ENCODE data around the gene ZNF474. TPM values are rescaled to one million over a fixed set of nuclear protein-coding genes. Genes with fewer than 3 reads are reported as not detected.

The ZNF474 gene
- total and polyA plus RNA-seq, 2 of the 8 experiments (the other 6 are each of a cell fraction or from before 2014, with no cell fraction given), result not detected

DNA sequence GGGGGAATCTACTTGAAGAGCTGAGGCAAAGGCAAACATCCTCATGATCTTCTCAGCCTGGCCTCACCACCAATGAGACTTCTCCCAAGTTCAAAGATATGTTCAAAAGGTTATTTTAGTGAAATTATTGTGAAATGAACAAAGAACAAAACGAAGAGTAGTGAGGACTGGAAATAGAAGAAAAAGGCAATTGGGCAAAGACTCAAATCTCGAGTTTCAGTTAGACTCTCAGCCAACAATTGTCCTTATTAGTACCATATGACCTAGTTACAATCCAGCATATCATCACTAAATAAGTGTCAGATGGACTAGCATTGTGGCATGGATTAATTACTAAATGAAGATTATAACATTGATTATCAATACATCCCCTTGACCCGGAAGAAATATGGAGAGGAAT lies 9.0 kb downstream of the ZNF474 start (continued):
- TF ChIP-seq ASH2L (IDR thresholded peaks at IDR 0.05; ENCODE audit: low read length) (no peak), BRCA1 (IDR thresholded peaks at IDR 0.05; ENCODE audit: low read depth, low read length) (no peak), YY1 (IDR thresholded peaks at IDR 0.05; ENCODE audit: low read depth, low read length) (no peak), RBBP5 (IDR thresholded peaks at IDR 0.05; ENCODE audit: borderline replicate concordance, low read depth, low read length) (no peak), JUN (IDR thresholded peaks at IDR 0.05; ENCODE audit: low read depth, low read length) (no peak), POU5F1 (IDR thresholded peaks at IDR 0.05; ENCODE audit: low read depth, low read length) (no peak), TAF1 (IDR thresholded peaks at IDR 0.05; ENCODE audit: low read depth, low read length) (no peak), TAF7 (optimal IDR thresholded peaks at IDR 0.05; ENCODE audit: borderline replicate concordance, low read depth, low read length) (no peak), HDAC2 (IDR thresholded peaks at IDR 0.05; ENCODE audit: borderline replicate concordance in 1 of 2, low read depth in 2 of 2, low read length in 2 of 2) (no peak)
- TF ChIP-seq, protein P1, sequence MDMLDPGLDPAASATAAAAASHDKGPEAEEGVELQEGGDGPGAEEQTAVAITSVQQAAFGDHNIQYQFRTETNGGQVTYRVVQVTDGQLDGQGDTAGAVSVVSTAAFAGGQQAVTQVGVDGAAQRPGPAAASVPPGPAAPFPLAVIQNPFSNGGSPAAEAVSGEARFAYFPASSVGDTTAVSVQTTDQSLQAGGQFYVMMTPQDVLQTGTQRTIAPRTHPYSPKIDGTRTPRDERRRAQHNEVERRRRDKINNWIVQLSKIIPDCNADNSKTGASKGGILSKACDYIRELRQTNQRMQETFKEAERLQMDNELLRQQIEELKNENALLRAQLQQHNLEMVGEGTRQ (IDR thresholded peaks at IDR 0.05; ENCODE audit: low read length), result no peak
- TF ChIP-seq, protein P2, sequence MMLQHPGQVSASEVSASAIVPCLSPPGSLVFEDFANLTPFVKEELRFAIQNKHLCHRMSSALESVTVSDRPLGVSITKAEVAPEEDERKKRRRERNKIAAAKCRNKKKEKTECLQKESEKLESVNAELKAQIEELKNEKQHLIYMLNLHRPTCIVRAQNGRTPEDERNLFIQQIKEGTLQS (IDR thresholded peaks at IDR 0.05; ENCODE audit: insufficient read depth, low read depth, low read length), result no peak
- TF ChIP-seq, protein P3, sequence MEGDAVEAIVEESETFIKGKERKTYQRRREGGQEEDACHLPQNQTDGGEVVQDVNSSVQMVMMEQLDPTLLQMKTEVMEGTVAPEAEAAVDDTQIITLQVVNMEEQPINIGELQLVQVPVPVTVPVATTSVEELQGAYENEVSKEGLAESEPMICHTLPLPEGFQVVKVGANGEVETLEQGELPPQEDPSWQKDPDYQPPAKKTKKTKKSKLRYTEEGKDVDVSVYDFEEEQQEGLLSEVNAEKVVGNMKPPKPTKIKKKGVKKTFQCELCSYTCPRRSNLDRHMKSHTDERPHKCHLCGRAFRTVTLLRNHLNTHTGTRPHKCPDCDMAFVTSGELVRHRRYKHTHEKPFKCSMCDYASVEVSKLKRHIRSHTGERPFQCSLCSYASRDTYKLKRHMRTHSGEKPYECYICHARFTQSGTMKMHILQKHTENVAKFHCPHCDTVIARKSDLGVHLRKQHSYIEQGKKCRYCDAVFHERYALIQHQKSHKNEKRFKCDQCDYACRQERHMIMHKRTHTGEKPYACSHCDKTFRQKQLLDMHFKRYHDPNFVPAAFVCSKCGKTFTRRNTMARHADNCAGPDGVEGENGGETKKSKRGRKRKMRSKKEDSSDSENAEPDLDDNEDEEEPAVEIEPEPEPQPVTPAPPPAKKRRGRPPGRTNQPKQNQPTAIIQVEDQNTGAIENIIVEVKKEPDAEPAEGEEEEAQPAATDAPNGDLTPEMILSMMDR (IDR thresholded peaks at IDR 0.05; ENCODE audit: control extremely low read depth in 1 of 3, insufficient read depth in 1 of 3, low read depth in 1 of 3, low read length in 3 of 3), result no peak

All from H1 (cell line).